Measurements from ENCODE around the gene C22orf23. TPM values are rescaled to one million over a fixed set of nuclear protein-coding genes. Genes with fewer than 3 reads are reported as not detected.

Gene C22orf23
- total and polyA plus RNA-seq, 2 of the 13 experiments (the other 11 are each of a cell fraction or from before 2014, with no cell fraction given), result 0.21 to 0.24 TPM

DNA sequence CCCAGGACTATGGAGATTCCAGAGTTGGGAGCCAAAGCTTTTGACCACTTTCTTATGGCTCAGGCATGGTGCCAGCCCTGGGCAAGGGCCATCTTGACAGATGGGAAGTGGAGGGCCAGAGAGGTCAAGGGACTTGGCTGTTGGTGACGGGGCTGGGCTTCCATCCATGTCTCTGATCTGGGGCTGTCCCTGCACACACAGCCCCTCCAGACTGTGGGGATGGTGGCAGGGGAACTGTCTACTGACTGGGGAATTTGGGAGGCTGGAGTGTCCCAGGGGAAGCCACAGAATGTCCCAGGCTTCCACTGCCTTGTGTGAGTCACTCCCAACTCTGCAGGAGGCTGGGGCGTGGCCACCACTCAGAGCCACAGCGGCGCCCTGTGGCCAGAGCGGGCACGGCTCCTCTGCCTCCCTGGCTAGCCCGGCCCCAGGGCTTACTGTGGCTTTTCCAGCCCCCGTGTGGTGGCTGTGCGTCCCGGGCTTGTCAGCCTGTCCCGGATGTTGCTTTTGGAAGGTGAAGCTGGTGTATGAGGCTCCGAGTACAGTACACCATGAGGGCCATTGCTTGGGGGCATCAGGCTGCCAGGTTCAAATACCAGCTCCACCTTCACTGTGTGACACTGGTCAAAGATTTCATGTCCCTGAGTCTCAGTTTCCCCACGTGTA, 19.6 kb downstream of the C22orf23 start (continued):
- TF ChIP-seq MIER3 (CRISPR knock-in tag; IDR thresholded peaks at IDR 0.05; ENCODE audit: borderline replicate concordance), result peak; percentile 61; the same call in 1 of the 2 replicates
- TF ChIP-seq GLI4 (CRISPR knock-in tag; IDR thresholded peaks at IDR 0.05; ENCODE audit: borderline replicate concordance), result no peak
- peak; percentile 83 for TF ChIP-seq ZNF350 (CRISPR knock-in tag; IDR thresholded peaks at IDR 0.05; ENCODE audit: borderline replicate concordance, low read depth)
- no peak for TF ChIP-seq ATAD3A (CRISPR knock-in tag; IDR thresholded peaks at IDR 0.05)
- TF ChIP-seq EHMT2 (IDR thresholded peaks at IDR 0.05; ENCODE audit: borderline replicate concordance, low read depth, low read length), result no peak
- TF ChIP-seq NBN (conservative IDR thresholded peaks at IDR 0.05), result no peak
- peak; percentile 67; the same call in 1 of the 2 replicates for TF ChIP-seq ERF (CRISPR knock-in tag; IDR thresholded peaks at IDR 0.05)
- TF ChIP-seq KDM5A (IDR thresholded peaks at IDR 0.05; ENCODE audit: borderline replicate concordance, low read length), result no peak
- TF ChIP-seq YEATS4 (CRISPR knock-in tag; IDR thresholded peaks at IDR 0.05; ENCODE audit: borderline replicate concordance), result 0 out of 2 replicates have a peak, but pooled peaks have one; percentile 31
- TF ChIP-seq IKZF5 (CRISPR knock-in tag; IDR thresholded peaks at IDR 0.05), result peak; percentile 89; the same call in 1 of the 2 replicates
- no peak for TF ChIP-seq ZBTB21 (CRISPR knock-in tag; IDR thresholded peaks at IDR 0.05)
- 0 out of 2 replicates have a peak, but pooled peaks have one; percentile 52 for TF ChIP-seq HOMEZ (CRISPR knock-in tag; IDR thresholded peaks at IDR 0.05; ENCODE audit: low read depth)
- TF ChIP-seq NFKBIZ (CRISPR knock-in tag; IDR thresholded peaks at IDR 0.05), result 0 out of 2 replicates have a peak, but pooled peaks have one; percentile 64
- TF ChIP-seq SP140L (CRISPR knock-in tag; IDR thresholded peaks at IDR 0.05; ENCODE audit: borderline replicate concordance), result no peak
- peak; percentile 58; the same call in 1 of the 2 replicates for TF ChIP-seq HDAC2 (CRISPR knock-in tag; IDR thresholded peaks at IDR 0.05)
- no peak for TF ChIP-seq ZFP37 (CRISPR knock-in tag; IDR thresholded peaks at IDR 0.05; ENCODE audit: borderline replicate concordance)
- TF ChIP-seq ZNF772 (CRISPR knock-in tag; IDR thresholded peaks at IDR 0.05), result peak; percentile 70; the same call in 1 of the 2 replicates
- peak; percentile 37; the same call in 1 of the 2 replicates for TF ChIP-seq ZNF362 (CRISPR knock-in tag; IDR thresholded peaks at IDR 0.05; ENCODE audit: borderline replicate concordance)
- peak; percentile 65; the same call in 1 of the 2 replicates for TF ChIP-seq ZNF205 (CRISPR knock-in tag; IDR thresholded peaks at IDR 0.05)
- TF ChIP-seq ZNF143 (CRISPR knock-in tag; IDR thresholded peaks at IDR 0.05), result peak; percentile 55; the same call in 1 of the 2 replicates
- TF ChIP-seq SALL2 (CRISPR knock-in tag; IDR thresholded peaks at IDR 0.05), result peak; percentile 79; the same call in 1 of the 2 replicates
- TF ChIP-seq ATF2 (CRISPR knock-in tag; IDR thresholded peaks at IDR 0.05), result peak; percentile 30; the same call in 1 of the 2 replicates
- TF ChIP-seq TARDBP (CRISPR knock-in tag; IDR thresholded peaks at IDR 0.05), result peak; percentile 54; the same call in 1 of the 2 replicates
- no peak for TF ChIP-seq ATRX (CRISPR knock-in tag; IDR thresholded peaks at IDR 0.05; ENCODE audit: borderline replicate concordance)
- TF ChIP-seq BRCA1 (CRISPR knock-in tag; IDR thresholded peaks at IDR 0.05), result no peak
- TF ChIP-seq JUN (CRISPR knock-in tag; IDR thresholded peaks at IDR 0.05), result 0 out of 2 replicates have a peak, but pooled peaks have one; percentile 35
- TF ChIP-seq ZNF776 (CRISPR knock-in tag; IDR thresholded peaks at IDR 0.05), result no peak

Data from HepG2 (cell line).